ENCODE measurements around the gene DDX39A. TPM values are rescaled to one million over a fixed set of nuclear protein-coding genes. Genes with fewer than 3 reads are reported as not detected.
"Not testable (repeated sequence)": the region's sequence is repeated elsewhere in the genome, so short reads cannot be mapped to it uniquely, and the experiment has no call there.

The DDX39A gene
- total RNA-seq, 2 experiments from 2014 or later = 232 to 269 TPM

DNA sequence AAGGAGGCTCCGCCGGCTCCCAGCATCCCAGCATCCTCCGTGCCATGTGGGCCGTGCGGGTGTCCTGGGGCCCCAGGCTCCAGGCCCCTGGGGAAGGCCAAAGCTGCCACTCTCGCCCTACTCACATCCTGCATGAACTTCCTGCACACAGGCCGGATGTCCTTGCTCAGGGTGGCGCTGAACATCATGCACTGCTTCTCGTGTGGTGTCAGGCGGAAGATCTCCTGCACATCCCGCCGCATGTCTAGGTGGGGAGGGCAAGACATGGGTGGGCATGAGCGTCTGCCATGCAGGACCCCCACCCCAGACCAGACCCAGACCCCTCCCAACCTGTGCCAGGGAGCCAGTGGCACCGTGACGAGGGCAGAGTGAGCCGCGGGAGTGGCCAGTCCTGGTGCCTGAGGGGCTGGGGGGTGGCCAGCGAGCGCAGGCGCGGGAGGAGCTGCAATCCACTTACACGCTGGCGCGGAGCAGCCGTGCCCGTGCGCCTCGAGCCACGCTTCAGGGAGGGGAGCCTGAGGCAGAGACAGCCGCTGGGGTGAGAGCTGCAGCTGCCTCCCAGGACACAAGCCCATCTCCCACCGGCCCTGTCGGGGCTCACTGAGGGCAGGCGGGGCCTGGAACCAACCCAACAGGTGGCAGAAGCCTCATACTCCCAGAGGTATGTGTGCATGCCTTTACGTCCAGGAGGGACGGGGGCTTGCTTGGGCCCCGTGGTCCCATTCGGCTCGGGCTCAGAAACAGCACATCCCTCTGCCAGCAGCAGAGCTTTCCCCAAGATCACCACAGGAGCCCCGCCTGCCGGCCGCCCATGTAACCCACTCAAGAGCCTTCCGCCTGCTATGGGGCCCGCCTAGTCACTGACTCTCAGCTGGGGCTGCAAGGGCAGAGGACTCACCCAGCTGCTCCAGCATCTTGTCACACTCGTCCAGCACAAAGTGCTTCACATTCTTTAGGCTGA lies 8.8 kb downstream of the DDX39A start:
- CTCF ChIA-PET = interaction anchor here (0.8 to 2.5 kb wide), 4 partner anchors 9 to 274 kb away, joined by 3 to 10 read pairs (median 3); partner anchors contain the start of gene ASF1B
- DNase-seq = peak; percentile 48
- H3K36me3 Mint-ChIP-seq (ENCODE audit: low read depth) = peaks cover 73% of the 10 kb centered on the region
- peak overlapping the region; percentile 28 for H3K27ac Mint-ChIP-seq
- H3K27me3 Mint-ChIP-seq = no peaks in the 10 kb centered on the region
- H3K4me1 Mint-ChIP-seq = peaks cover 52% of the 10 kb centered on the region
- no peak overlapping the region for H3K4me3 Mint-ChIP-seq
- H3K9me3 Mint-ChIP-seq = no peaks in the 10 kb centered on the region
- POLR2A ChIA-PET = no interaction called here

DNA sequence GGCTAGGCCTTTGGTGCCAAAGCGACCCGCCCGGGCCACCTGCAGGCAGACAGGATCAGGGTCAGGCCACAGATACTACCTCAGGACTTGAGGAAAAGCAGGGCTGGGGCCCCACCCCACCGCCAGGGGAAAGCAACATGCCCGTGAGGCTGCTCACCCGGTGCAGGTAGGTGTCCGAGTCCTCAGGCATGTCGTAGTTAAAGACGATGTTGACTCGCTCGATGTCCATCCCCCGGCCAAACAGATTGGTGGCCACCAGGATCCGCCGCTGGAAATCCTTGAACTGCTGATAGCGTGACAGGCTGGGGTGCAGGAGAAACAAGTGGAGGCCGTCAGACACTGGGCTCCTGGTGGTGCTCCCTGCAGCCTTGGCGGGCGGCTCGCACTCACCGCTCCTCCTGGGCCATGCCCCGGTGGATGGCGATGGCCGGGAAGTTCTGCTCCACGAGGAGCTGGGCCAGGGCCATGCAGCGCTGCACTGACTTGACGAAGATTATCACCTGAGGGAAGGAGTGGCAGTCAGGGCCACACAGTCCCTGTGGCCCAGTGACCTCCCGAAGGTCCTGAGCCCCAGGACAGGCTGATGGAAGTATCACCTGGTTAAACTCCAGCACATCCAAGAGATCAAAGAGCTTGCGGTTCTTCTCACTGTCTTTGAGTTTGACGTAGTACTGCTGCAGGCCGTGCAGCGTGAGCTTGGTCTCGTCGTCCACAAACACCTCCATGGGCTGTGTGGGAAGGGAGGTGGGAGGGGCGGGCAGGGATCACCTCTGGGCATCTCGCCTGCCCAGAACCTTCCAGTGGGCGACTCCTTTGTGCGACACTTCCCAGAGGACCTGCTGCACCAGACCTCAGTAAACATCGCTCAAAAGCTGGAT lies 9.8 kb downstream of the DDX39A start:
- no peak for DNase-seq
- Mint-ChIP-seq H3K4me1 (peaks cover 47% of the 10 kb centered on the region), H3K4me3 (no peak overlapping the region), H3K9me3 (no peaks in the 10 kb centered on the region), H3K36me3 (ENCODE audit: low read depth) (peaks cover 76% of the 10 kb centered on the region), H3K27me3 (no peaks in the 10 kb centered on the region), H3K27ac (peak overlapping the region; percentile 51)
- ChIA-PET POLR2A (interaction anchor here (0.5 kb wide), 1 partner anchor 15 kb away, joined by 3 read pairs; no protein-coding TSS in a partner anchor), CTCF (interaction anchor here (0.8 to 2.5 kb wide), 2 partner anchors 28 to 273 kb away, joined by 3 to 10 read pairs; partner anchors contain the start of gene ASF1B)

DNA sequence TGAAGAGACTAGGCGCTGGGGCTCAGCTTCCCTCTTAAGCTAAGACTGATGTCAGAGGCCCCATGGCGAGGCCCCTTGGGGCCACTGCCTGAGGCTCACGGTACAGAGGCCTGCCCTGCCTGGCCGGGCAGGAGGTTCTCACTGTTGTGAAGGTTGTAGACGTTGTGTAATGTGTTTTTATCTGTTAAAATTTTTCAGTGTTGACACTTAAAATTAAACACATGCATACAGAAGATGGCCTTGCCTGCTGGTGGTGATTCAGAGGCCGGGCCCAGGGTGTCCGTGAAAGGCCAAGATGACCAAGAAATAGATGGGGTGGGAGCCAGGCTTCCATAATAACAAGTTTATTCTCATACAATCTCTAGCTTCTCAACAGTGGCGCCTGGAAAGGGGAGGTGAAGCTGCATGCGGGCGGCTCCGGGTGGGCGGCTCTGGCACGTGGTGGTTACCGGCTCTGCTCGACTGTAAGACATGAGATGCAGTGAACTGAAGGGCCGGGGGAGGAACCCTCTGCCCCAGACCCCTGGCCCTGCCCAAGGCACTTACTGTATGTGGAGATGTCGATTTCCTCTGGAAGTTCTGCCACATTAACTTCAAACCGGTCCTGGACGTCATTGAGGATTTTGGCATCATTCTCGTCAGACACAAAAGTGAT lies 10.5 kb downstream of the DDX39A start:
- H3K4me3 Mint-ChIP-seq = no peak overlapping the region
- POLR2A ChIA-PET = no interaction called here
- H3K27me3 Mint-ChIP-seq = no peaks in the 10 kb centered on the region
- CTCF ChIA-PET = interaction anchor here (0.7 to 4.2 kb wide), 2 partner anchors 28 to 49 kb away, joined by 3 to 27 read pairs; partner anchors contain the start of gene ADGRE5
- H3K36me3 Mint-ChIP-seq (ENCODE audit: low read depth) = peaks cover 76% of the 10 kb centered on the region
- H3K9me3 Mint-ChIP-seq = no peaks in the 10 kb centered on the region
- DNase-seq = no peak
- H3K27ac Mint-ChIP-seq = peak overlapping the region; percentile 46
- peaks cover 42% of the 10 kb centered on the region for H3K4me1 Mint-ChIP-seq

DNA sequence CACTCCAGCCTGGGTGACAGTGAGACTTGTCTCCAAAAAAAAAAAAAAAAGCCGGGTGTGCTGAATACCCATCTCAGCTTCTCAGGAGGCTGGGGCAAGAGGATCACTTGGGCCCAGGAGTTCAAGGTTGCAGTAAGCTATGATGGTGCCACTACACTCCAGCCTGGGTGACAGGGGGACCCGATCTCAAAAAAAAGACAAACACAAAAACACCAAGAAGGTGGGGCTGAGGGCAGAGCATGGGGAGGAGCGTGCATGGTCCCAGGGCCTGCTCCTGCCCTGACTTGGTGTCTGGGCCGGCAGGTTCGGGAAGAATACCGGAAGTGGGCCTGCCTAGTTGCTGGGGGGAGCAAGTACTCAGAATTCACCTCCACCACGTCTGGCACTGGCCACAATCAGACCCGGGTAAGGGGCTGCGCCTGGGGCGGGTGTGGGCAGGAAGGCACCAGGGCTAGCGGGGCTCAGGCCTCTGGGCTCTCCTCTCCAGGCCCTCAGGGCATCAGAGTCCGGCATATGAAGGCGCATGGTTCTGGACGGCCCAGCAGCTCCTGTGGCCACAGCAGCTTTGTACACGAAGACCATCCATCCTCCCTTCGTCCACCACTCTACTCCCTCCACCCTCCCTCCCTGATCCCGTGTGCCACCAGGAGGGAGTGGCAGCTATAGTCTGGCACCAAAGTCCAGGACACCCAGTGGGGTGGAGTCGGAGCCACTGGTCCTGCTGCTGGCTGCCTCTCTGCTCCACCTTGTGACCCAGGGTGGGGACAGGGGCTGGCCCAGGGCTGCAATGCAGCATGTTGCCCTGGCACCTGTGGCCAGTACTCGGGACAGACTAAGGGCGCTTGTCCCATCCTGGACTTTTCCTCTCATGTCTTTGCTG lies 11.3 kb downstream of the DDX39A start:
- ChIA-PET CTCF (interaction anchor here (0.7 to 4.2 kb wide), 7 partner anchors 9 to 48 kb away, joined by 3 to 27 read pairs (median 6); partner anchors contain the start of gene ADGRE5), POLR2A (no interaction called here)
- peaks cover 35% of the 10 kb centered on the region for H3K4me1 Mint-ChIP-seq
- no peaks in the 10 kb centered on the region for H3K9me3 Mint-ChIP-seq
- peak overlapping the region; percentile 25 for H3K27ac Mint-ChIP-seq
- no peaks in the 10 kb centered on the region for H3K27me3 Mint-ChIP-seq
- DNase-seq = no peak
- H3K36me3 Mint-ChIP-seq (ENCODE audit: low read depth) = peaks cover 73% of the 10 kb centered on the region
- H3K4me3 Mint-ChIP-seq = no peak overlapping the region

GRCh38 chr19:14406645-14407401 lies 12.3 kb downstream of the DDX39A start:
- CTCF ChIA-PET = interaction anchor here (0.7 to 4.2 kb wide), 15 partner anchors 8 to 270 kb away, joined by 3 to 27 read pairs (median 6); partner anchors contain the start of genes ADGRE5, ASF1B and DDX39A
- Mint-ChIP-seq H3K27me3 (no peaks in the 10 kb centered on the region), H3K27ac (peak overlapping the region; percentile 75), H3K4me3 (no peak overlapping the region), H3K36me3 (ENCODE audit: low read depth) (peaks cover 74% of the 10 kb centered on the region), H3K4me1 (peaks cover 33% of the 10 kb centered on the region), H3K9me3 (no peaks in the 10 kb centered on the region)
- POLR2A ChIA-PET = interaction anchor here (0.6 to 1.5 kb wide), 3 partner anchors 40 to 95 kb away, joined by 3 to 4 read pairs (median 3); no protein-coding TSS in a partner anchor
- DNase-seq = no peak

GRCh38 chr19:14405758-14406644 lies 13.1 kb downstream of the DDX39A start:
- ChIA-PET CTCF (interaction anchor here (0.7 to 4.2 kb wide), 20 partner anchors 9 to 269 kb away, joined by 3 to 27 read pairs (median 6); partner anchors contain the start of genes ADGRE5, ASF1B, DDX39A and PKN1), POLR2A (interaction anchor here (0.6 to 1.5 kb wide), 4 partner anchors 22 to 95 kb away, joined by 3 to 4 read pairs (median 3); no protein-coding TSS in a partner anchor)
- Mint-ChIP-seq H3K4me1 (peaks cover 31% of the 10 kb centered on the region), H3K9me3 (no peaks in the 10 kb centered on the region), H3K36me3 (ENCODE audit: low read depth) (peaks cover 76% of the 10 kb centered on the region), H3K4me3 (no peak overlapping the region), H3K27ac (peak overlapping the region; percentile 75), H3K27me3 (no peaks in the 10 kb centered on the region)
- peak; percentile 88 for DNase-seq

DNA sequence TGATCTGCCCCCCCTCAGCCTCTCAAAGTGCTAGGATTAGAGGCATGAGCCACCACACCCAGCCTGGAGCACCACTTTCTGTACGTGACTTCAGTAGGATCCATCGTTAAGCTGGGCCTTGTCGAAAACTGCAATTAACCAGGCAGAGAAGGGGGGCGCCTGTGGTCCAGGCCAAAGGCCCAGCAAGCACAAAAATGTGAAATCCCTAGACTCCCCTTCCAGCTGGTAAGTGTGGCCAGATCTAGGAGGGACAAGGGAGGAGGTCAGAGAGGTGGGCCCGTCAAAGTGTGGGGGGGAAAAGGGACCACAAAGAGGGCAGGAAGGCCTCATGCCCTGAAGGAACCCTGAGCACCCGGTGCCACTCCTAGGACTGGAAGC lies 13.8 kb downstream of the DDX39A start:
- H3K4me1 Mint-ChIP-seq = peaks cover 29% of the 10 kb centered on the region
- peak overlapping the region; percentile 31 for H3K27ac Mint-ChIP-seq
- ChIA-PET CTCF (interaction anchor here (0.7 to 4.2 kb wide), 15 partner anchors 10 to 269 kb away, joined by 3 to 27 read pairs (median 7); partner anchors contain the start of genes ADGRE5, ASF1B and PKN1), POLR2A (interaction anchor here (0.8 to 1.4 kb wide), 2 partner anchors 22 to 39 kb away, joined by 3 read pairs; no protein-coding TSS in a partner anchor)
- no peaks in the 10 kb centered on the region for H3K27me3 Mint-ChIP-seq
- no peak for DNase-seq
- no peak overlapping the region for H3K4me3 Mint-ChIP-seq
- H3K9me3 Mint-ChIP-seq = no peaks in the 10 kb centered on the region
- peaks cover 77% of the 10 kb centered on the region for H3K36me3 Mint-ChIP-seq (ENCODE audit: low read depth)

DNA sequence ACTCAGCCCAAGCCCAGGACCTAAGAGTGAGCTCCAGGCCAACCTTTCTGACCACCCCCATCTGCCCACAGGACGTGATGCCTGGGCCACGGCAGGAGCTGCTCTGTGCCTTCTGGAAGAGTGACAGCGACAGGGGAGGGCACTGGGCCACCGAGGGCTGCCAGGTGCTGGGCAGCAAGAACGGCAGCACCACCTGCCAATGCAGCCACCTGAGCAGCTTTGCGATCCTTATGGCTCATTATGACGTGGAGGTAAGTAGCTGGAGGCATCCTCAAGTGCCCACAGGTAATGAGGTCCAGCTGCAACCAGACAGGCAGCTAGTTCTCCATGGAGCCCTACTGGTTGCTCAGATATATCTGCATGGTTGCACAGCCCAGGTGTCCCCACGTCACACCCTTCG lies 14.8 kb downstream of the DDX39A start:
- H3K27me3 Mint-ChIP-seq = no peaks in the 10 kb centered on the region
- H3K4me3 Mint-ChIP-seq = no peak overlapping the region
- no peak overlapping the region for H3K27ac Mint-ChIP-seq
- H3K36me3 Mint-ChIP-seq (ENCODE audit: low read depth) = peaks cover 70% of the 10 kb centered on the region
- no peaks in the 10 kb centered on the region for H3K9me3 Mint-ChIP-seq
- DNase-seq = no peak
- POLR2A ChIA-PET = interaction anchor here (0.5 kb wide), 1 partner anchor 322 kb away, joined by 5 read pairs; no protein-coding TSS in a partner anchor
- CTCF ChIA-PET = interaction anchor here (1.1 to 4.2 kb wide), 6 partner anchors 22 to 268 kb away, joined by 5 to 27 read pairs (median 10); partner anchors contain the start of genes ADGRE5, ASF1B and PKN1
- H3K4me1 Mint-ChIP-seq = peaks cover 22% of the 10 kb centered on the region

DNA sequence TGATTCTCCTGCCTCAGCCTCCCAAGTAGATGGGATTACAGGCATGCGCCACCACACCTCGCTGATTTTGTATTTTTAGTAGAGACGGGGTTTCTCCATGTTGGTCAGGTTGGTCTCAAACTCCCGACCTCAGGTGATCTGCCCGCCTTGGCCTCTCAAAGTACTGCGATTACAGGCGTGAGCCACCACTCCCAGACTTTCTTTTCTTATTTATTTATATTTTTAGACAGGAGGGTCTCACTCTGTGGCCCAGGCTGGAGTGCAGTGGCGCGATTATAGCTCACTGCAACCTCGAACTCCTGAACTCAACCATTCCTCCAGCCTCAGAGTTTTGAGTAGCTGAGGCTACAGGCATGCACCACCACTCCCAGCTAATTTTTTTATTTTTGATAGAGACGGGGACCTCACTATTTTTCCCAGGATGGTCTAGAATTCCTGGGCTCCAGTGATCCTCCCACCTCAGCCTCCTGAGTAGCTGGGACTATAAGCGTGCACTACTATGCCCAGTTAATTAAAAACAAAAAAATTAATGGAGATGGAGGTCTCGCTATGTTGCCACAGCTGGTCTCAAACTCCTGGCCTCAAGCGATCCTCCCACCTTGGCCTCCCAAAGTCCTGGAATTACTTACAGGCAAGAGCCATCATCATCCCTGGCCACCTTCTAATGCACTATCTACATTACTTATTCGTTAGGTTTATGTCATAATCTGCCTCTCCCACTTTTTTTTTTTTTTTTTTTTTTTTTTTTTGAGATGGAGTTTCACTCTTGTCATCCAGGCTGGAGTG lies 15.8 kb downstream of the DDX39A start:
- peaks cover 18% of the 10 kb centered on the region for H3K4me1 Mint-ChIP-seq
- H3K27me3 Mint-ChIP-seq, H3K4me3 Mint-ChIP-seq, H3K9me3 Mint-ChIP-seq, H3K27ac Mint-ChIP-seq, DNase-seq: not testable (repeated sequence)
- ChIA-PET CTCF (interaction anchor here (0.6 to 1.2 kb wide), 4 partner anchors 25 to 267 kb away, joined by 3 to 5 read pairs (median 4); partner anchors contain the start of gene ASF1B), POLR2A (interaction anchor here (0.7 kb wide), 1 partner anchor 41 kb away, joined by 3 read pairs; no protein-coding TSS in a partner anchor)
- peaks cover 64% of the 10 kb centered on the region for H3K36me3 Mint-ChIP-seq (ENCODE audit: low read depth)
